Mammary epithelial cell (primary cell): ENCODE measurements around the gene ESRRA.

Source experiments
- CTCF ChIP-seq, 2 donors: IDR thresholded peaks in 1 of 2; conservative IDR thresholded peaks in 1 of 2; 2 replicates each; pipeline ENCODE4 v1.5.1; 2011 to 2012; ENCODE audit warnings: inconsistent platforms in 2 of 2, low read length in 2 of 2, mild to moderate bottlenecking in 2 of 2, control low read depth in 1 of 2, low read depth in 1 of 2; ENCODE audit not compliant: insufficient read depth in 1 of 2; ENCODE audit errors: extremely low read depth in 1 of 2
- EZH2 ChIP-seq: IDR thresholded peaks from 2 replicates; pipeline ENCODE4 v1.6.1; 2012; ENCODE audit warnings: low read length, inconsistent platforms, borderline replicate concordance

GRCh38 chr11:64268893-64269539 lies 36.3 kb upstream of the ESRRA start:
- TF ChIP-seq CTCF (conservative IDR thresholded peaks at IDR 0.05 in 1 of 2, IDR thresholded peaks at IDR 0.05 in 1 of 2; ENCODE audit: extremely low read depth in 1 of 2, insufficient read depth in 1 of 2, low read depth in 1 of 2, low read length in 2 of 2) (no peak), EZH2 (no peak)
